Upper lobe of left lung (tissue), 4 donors: ENCODE results near the gene ALDH1A3.

ENCODE experiments used
- CTCF ChIP-seq, 6 experiments: fragments of 450-650 bp in 4 of 6; fragments of 200-600 bp in 2 of 6; sonication (generic) in 2 of 6; IDR thresholded peaks; one replicate each; pipeline ENCODE4 v1.5.1; 2016 to 2019; ENCODE audit warnings: antibody characterized with exemption in 6 of 6
- POLR2A ChIP-seq, 4 donors: fragments of 450-650 bp; IDR thresholded peaks; one replicate each; pipeline ENCODE4 v1.5.1; 2016 to 2017; ENCODE audit warnings: antibody characterized with exemption in 4 of 4, mild to moderate bottlenecking in 2 of 4

- no peak for TF ChIP-seq CTCF (IDR thresholded peaks at IDR 0.05)
- TF ChIP-seq POLR2A (IDR thresholded peaks at IDR 0.05): no peak
These were observed 20.6 kb downstream of the ALDH1A3 start for GRCh38 chr15:100900136-100900794.
